Neural progenitor cell (in vitro differentiated cells): ENCODE measurements around the gene SFSWAP. TPM values are rescaled to one million over a fixed set of nuclear protein-coding genes. Genes with fewer than 3 reads are reported as not detected.
"Not testable (repeated sequence)": the region's sequence is repeated elsewhere in the genome, so short reads cannot be mapped to it uniquely, and the experiment has no call there.

ENCODE experiments used
- DNase-seq: peaks from one replicate; pipeline ENCODE4 v3.0.0-alpha.2; 2016; ENCODE audit warnings: low spot score
- H2AFZ ChIP-seq: fragments of 200-600 bp; sonication (generic); replicated peaks from 2 replicates; pipeline ENCODE4 v1.6.1; 2016; ENCODE audit warnings: antibody characterized with exemption
- H3F3A ChIP-seq: fragments of 200-600 bp; sonication (generic); 2 replicates; pipeline ENCODE4 v1.6.1; 2016; ENCODE audit warnings: antibody characterized with exemption, low read depth
- H3K27ac ChIP-seq: fragments of 200-600 bp; sonication (generic); 2 replicates; pipeline ENCODE4 v1.5.1; 2016; ENCODE audit warnings: mild to moderate bottlenecking
- H3K27me3 ChIP-seq: fragments of 200-600 bp; sonication (generic); 2 replicates; pipeline ENCODE4 v1.6.1; 2016; ENCODE audit warnings: mild to moderate bottlenecking, moderate library complexity
- H3K36me3 ChIP-seq: fragments of 200-600 bp; sonication (generic); 2 replicates; pipeline ENCODE4 v1.5.1; 2016
- H3K4me1 ChIP-seq: fragments of 200-600 bp; sonication (generic); 2 replicates; pipeline ENCODE4 v1.6.1; 2016; ENCODE audit warnings: mixed run types
- H3K4me2 ChIP-seq: fragments of 200-600 bp; sonication (generic); 2 replicates; pipeline ENCODE4 v1.6.1; 2016
- H3K4me3 ChIP-seq: fragments of 200-600 bp; sonication (generic); 2 replicates; pipeline ENCODE4 v1.5.1; 2016
- H3K79me2 ChIP-seq: fragments of 200-600 bp; sonication (generic); 2 replicates; pipeline ENCODE4 v1.6.1; 2016; ENCODE audit warnings: low read depth
- H3K9ac ChIP-seq: fragments of 200-600 bp; sonication (generic); 2 replicates; pipeline ENCODE4 v1.6.1; 2016
- H3K9me3 ChIP-seq: fragments of 200-600 bp; sonication (generic); 2 replicates; pipeline ENCODE4 v1.5.1; 2016; ENCODE audit warnings: low read depth
- H4K20me1 ChIP-seq: fragments of 200-600 bp; sonication (generic); 2 replicates; pipeline ENCODE4 v1.6.1; 2016; ENCODE audit warnings: low read depth
- H3K27ac Mint-ChIP-seq: 3 replicates; pipeline ENCODE4 v1.8.0; 2021; ENCODE audit warnings: mixed read lengths
- H3K27me3 Mint-ChIP-seq: 2 replicates; pipeline ENCODE4 v1.8.0; 2022; ENCODE audit warnings: low read depth, mild to moderate bottlenecking, inconsistent platforms, moderate library complexity, mixed read lengths; ENCODE audit not compliant: insufficient read depth
- H3K36me3 Mint-ChIP-seq: 3 replicates; pipeline ENCODE4 v1.8.0; 2021; ENCODE audit warnings: mixed read lengths
- H3K4me1 Mint-ChIP-seq: 3 replicates; pipeline ENCODE4 v1.8.0; 2021; ENCODE audit warnings: mixed read lengths
- H3K4me3 Mint-ChIP-seq: 3 replicates; pipeline ENCODE4 v1.8.0; 2021; ENCODE audit warnings: mild to moderate bottlenecking, moderate library complexity, mixed read lengths
- H3K9me3 Mint-ChIP-seq: 3 replicates; pipeline ENCODE4 v1.8.0; 2020; ENCODE audit warnings: mixed read lengths
- EZH2 ChIP-seq: fragments of 200-600 bp; sonication (generic); IDR thresholded peaks from 2 replicates; pipeline ENCODE4 v1.6.1; 2017; ENCODE audit warnings: antibody characterized with exemption, mild to moderate bottlenecking, moderate library complexity
- EZH2phosphoT487 ChIP-seq: fragments of 200-600 bp; sonication (generic); IDR thresholded peaks from 2 replicates; pipeline ENCODE4 v1.6.1; 2017; ENCODE audit warnings: antibody characterized with exemption
- total RNA-seq: library from RNA; depleted of rRNA; stranded (reverse); fragments of >200 nt; gene quantifications from 2 replicates; pipeline ENCODE4 v1.2.3, GENCODE V29; 2015; ENCODE audit warnings: low replicate concordance
- TF ChIP-seq, protein P1 (sequence below): fragments of 200-600 bp; sonication (generic); IDR thresholded peaks from 2 replicates; pipeline ENCODE4 v1.5.1; 2017; ENCODE audit warnings: antibody characterized with exemption, mild to moderate bottlenecking

SFSWAP gene
- total RNA-seq, 1 donor from 2014 or later = 37.0 TPM

DNA sequence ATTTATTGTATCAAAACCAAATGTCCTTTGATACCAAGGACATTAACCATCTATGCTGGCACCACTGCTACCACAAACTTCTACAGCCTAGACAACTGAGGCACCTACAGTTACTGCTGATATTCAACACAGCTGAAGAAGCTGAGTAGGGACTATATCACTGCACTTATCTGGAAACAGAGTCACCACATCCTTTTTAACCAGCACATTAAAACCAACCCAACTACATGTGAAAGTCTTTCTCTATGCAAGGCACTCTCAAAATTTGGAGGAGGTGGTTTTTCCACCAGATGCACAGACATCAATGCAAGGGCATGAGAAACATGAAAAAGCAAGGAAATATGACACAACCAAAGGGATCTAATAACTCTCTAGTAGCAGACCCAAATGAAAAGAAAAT, 7.7 kb upstream of the SFSWAP start:
- H3K79me2 ChIP-seq = no peaks in the 10 kb centered on the region
- H3K4me2 ChIP-seq = no peak overlapping the region
- no peaks in the 10 kb centered on the region for H3K4me1 ChIP-seq
- H3K4me3 Mint-ChIP-seq = no peak overlapping the region
- H3K27ac Mint-ChIP-seq = peak overlapping the region; percentile 57
- H3K27me3 ChIP-seq = no peaks in the 10 kb centered on the region
- no peak overlapping the region for H3K9ac ChIP-seq
- no peaks in the 10 kb centered on the region for H4K20me1 ChIP-seq
- no peak overlapping the region for H3K4me3 ChIP-seq
- no peaks in the 10 kb centered on the region for H3F3A ChIP-seq
- TF ChIP-seq EZH2 (no peak), EZH2phosphoT487 (no peak)
- TF ChIP-seq, protein P1, sequence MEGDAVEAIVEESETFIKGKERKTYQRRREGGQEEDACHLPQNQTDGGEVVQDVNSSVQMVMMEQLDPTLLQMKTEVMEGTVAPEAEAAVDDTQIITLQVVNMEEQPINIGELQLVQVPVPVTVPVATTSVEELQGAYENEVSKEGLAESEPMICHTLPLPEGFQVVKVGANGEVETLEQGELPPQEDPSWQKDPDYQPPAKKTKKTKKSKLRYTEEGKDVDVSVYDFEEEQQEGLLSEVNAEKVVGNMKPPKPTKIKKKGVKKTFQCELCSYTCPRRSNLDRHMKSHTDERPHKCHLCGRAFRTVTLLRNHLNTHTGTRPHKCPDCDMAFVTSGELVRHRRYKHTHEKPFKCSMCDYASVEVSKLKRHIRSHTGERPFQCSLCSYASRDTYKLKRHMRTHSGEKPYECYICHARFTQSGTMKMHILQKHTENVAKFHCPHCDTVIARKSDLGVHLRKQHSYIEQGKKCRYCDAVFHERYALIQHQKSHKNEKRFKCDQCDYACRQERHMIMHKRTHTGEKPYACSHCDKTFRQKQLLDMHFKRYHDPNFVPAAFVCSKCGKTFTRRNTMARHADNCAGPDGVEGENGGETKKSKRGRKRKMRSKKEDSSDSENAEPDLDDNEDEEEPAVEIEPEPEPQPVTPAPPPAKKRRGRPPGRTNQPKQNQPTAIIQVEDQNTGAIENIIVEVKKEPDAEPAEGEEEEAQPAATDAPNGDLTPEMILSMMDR = no peak
- no peaks in the 10 kb centered on the region for H3K27me3 Mint-ChIP-seq
- no peaks in the 10 kb centered on the region for H3K36me3 Mint-ChIP-seq
- DNase-seq = no peak
- H3K36me3 ChIP-seq = no peaks in the 10 kb centered on the region
- no peaks in the 10 kb centered on the region for H3K4me1 Mint-ChIP-seq
- no peak overlapping the region for H2AFZ ChIP-seq
- H3K9me3 Mint-ChIP-seq = peaks cover 6% of the 10 kb centered on the region
- H3K9me3 ChIP-seq = no peaks in the 10 kb centered on the region
- no peak overlapping the region for H3K27ac ChIP-seq

DNA sequence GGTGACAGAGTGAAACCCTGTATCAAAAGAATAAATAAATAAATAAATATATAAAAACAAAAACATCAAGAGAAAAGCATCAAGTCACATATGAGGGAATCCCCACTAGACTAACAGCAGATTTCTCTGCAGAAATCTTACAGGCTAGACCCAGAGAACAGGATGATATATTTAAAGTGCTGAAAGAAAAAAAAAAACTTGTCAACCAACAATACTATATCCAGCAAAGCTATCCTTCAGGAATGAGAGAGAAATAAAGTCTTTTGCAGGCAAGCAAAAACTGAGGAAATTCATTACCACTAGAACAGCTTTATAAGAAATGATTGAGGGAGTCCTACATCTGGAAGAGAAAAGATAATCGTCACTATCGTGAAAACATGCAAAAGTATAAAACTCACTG, 6.4 kb upstream of the SFSWAP start:
- Histone ChIP-seq H3K4me1 (no peaks in the 10 kb centered on the region), H3K27me3 (no peaks in the 10 kb centered on the region), H3K27ac (no peak overlapping the region), H3K9me3 (no peaks in the 10 kb centered on the region), H4K20me1 (no peaks in the 10 kb centered on the region), H3F3A (no peaks in the 10 kb centered on the region), H3K4me3 (no peak overlapping the region), H2AFZ (no peak overlapping the region), H3K36me3 (no peaks in the 10 kb centered on the region), H3K9ac (no peak overlapping the region), H3K79me2 (no peaks in the 10 kb centered on the region), H3K4me2 (no peak overlapping the region)
- peaks cover 6% of the 10 kb centered on the region for H3K9me3 Mint-ChIP-seq
- no peak overlapping the region for H3K27ac Mint-ChIP-seq
- no peak overlapping the region for H3K4me3 Mint-ChIP-seq
- TF ChIP-seq EZH2phosphoT487 (no peak), EZH2 (no peak)
- TF ChIP-seq, protein P1 = no peak
- H3K4me1 Mint-ChIP-seq = peaks cover 1% of the 10 kb centered on the region
- no peaks in the 10 kb centered on the region for H3K36me3 Mint-ChIP-seq
- DNase-seq = no peak
- no peaks in the 10 kb centered on the region for H3K27me3 Mint-ChIP-seq

DNA sequence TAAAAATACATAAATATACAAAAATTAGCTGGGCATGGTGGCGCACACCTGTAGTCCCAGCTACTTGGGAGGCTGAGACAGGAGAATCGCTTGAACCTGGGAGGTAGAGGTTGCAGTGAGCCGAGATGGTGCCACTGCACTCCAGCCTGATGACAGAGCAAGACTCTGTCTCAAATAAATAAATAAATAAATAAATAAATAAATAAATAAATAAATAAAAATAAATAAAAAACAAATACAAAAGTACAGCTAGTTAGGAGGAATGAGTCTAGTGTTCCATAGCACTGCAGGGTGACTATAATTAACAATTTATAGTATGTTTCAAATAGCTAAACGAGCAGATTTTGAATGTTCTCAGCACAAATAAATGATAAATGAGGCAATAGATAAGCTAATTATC, 4.2 kb upstream of the SFSWAP start:
- not testable (repeated sequence) for H3K4me2 ChIP-seq, H3K36me3 Mint-ChIP-seq, H3K4me1 ChIP-seq, H3K4me3 ChIP-seq, H3F3A ChIP-seq, H3K27me3 ChIP-seq, H3K9me3 Mint-ChIP-seq, H3K4me3 Mint-ChIP-seq, H3K79me2 ChIP-seq, H3K27me3 Mint-ChIP-seq, H3K9ac ChIP-seq, H3K9me3 ChIP-seq, H3K27ac Mint-ChIP-seq, H3K36me3 ChIP-seq, H2AFZ ChIP-seq, H3K27ac ChIP-seq, H4K20me1 ChIP-seq, H3K4me1 Mint-ChIP-seq, DNase-seq

DNA sequence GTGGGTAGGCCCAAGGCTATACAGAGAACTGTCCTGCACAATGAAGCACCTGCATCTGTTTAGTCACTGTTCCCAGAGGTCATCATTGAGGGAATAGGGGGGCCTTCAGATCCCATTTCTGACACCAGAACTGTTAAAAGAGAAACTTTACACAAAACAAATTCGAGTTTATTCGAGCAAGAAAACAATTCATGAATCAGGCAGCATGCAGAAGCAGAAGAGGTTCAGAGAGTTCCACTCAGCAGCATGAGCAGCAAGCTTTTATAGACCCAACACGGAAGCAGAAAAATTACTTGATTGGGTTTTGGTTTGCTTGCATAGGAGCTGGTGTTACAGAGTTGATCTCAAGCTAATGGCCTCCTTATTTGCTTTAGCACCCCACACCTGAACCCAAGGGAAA, 1.7 kb upstream of the SFSWAP start:
- peak overlapping the region; percentile 99 for H3K4me3 Mint-ChIP-seq
- H3K9me3 Mint-ChIP-seq = peaks cover 3% of the 10 kb centered on the region
- H3K9ac ChIP-seq = no peak overlapping the region
- H3K36me3 ChIP-seq = peaks cover 1% of the 10 kb centered on the region
- peaks cover 15% of the 10 kb centered on the region for H4K20me1 ChIP-seq
- no peak overlapping the region for H3K4me3 ChIP-seq
- no peaks in the 10 kb centered on the region for H3K27me3 ChIP-seq
- H3K4me1 Mint-ChIP-seq = peaks cover 18% of the 10 kb centered on the region
- no peak overlapping the region for H3K27ac ChIP-seq
- peaks cover 4% of the 10 kb centered on the region for H3F3A ChIP-seq
- peaks cover 2% of the 10 kb centered on the region for H3K36me3 Mint-ChIP-seq
- H3K27me3 Mint-ChIP-seq = peaks cover 2% of the 10 kb centered on the region
- DNase-seq = no peak
- peaks cover 15% of the 10 kb centered on the region for H3K4me1 ChIP-seq
- H3K79me2 ChIP-seq = peaks cover 31% of the 10 kb centered on the region
- H3K9me3 ChIP-seq = no peaks in the 10 kb centered on the region
- peak overlapping the region; percentile 88 for H3K27ac Mint-ChIP-seq
- H3K4me2 ChIP-seq = no peak overlapping the region
- TF ChIP-seq EZH2 = no peak
- TF ChIP-seq, protein P1 = no peak
- TF ChIP-seq EZH2phosphoT487 = no peak
- H2AFZ ChIP-seq = no peak overlapping the region
